Colonic mucosa (tissue), 4 donors: ENCODE data around the gene ANAPC2. TPM values are rescaled to one million over a fixed set of nuclear protein-coding genes. Genes with fewer than 3 reads are reported as not detected.

Experiments
- DNase-seq: peaks from one replicate; pipeline ENCODE4 v3.0.0-alpha.2; 2020
- H3K27ac ChIP-seq: fragments of 200-600 bp; one replicate; pipeline ENCODE4 v1.8.0; 2021
- H3K27me3 ChIP-seq: fragments of 200-600 bp; one replicate; pipeline ENCODE4 v1.8.0; 2021
- H3K36me3 ChIP-seq: fragments of 200-600 bp; one replicate; pipeline ENCODE4 v1.8.0; 2021
- H3K4me1 ChIP-seq: fragments of 200-600 bp; one replicate; pipeline ENCODE4 v1.8.0; 2021; ENCODE audit warnings: mild to moderate bottlenecking
- H3K4me3 ChIP-seq: fragments of 200-600 bp; one replicate; pipeline ENCODE4 v1.8.0; 2021
- H3K9ac ChIP-seq, 2 donors: one replicate each; pipeline ENCODE4 v1.7.0; 2013; ENCODE audit warnings: control low read depth in 2 of 2, low read depth in 2 of 2, low read length in 2 of 2
- H3K9me3 ChIP-seq: fragments of 200-600 bp; one replicate; pipeline ENCODE4 v1.8.0; 2021
- CTCF ChIP-seq: fragments of 200-600 bp; IDR thresholded peaks from one replicate; pipeline ENCODE4 v1.8.0; 2022; ENCODE audit warnings: antibody characterized with exemption, mild to moderate bottlenecking
- intact Hi-C: fragments of 100-400 bp; cut with DNase I; formaldehyde crosslinking; loops from one replicate; pipeline ENCODE4 v1.14.1; 2022
- total RNA-seq, 2 donors: library from RNA; stranded (reverse); fragmentation: NEBNext Ultra II Directional in 1 of 2; extraction: Animal tissue kit (Norgen Biotek cat#: 25700) in 1 of 2; gene quantifications; one replicate each; pipeline ENCODE4 v1.2.1, GENCODE V29; 2021
- donor health status: healthy.
- donor health status: DM: no; HTN: no; CAD: no.
- donor health status: DM: no; HTN: no; CAD: no.

Gene ANAPC2
- total RNA-seq, 2 donors from 2014 or later = 33.8 to 67.8 TPM

GRCh38 chr9:137160716-137161557, 27.4 kb downstream of the ANAPC2 start:
- Histone ChIP-seq H3K27ac (no peak overlapping the region), H3K4me1 (peaks cover 16% of the 10 kb centered on the region), H3K27me3 (peaks cover 82% of the 10 kb centered on the region), H3K36me3 (no peaks in the 10 kb centered on the region), H3K9ac (no peak overlapping the region), H3K9me3 (no peaks in the 10 kb centered on the region), H3K4me3 (no peak overlapping the region)
- intact Hi-C loops = no loop called here
- no peak for TF ChIP-seq CTCF
- no peak for DNase-seq

- intact Hi-C loops = no loop called here
- no peak overlapping the region for H3K9ac ChIP-seq
- no peaks in the 10 kb centered on the region for H3K9me3 ChIP-seq
- no peak overlapping the region for H3K27ac ChIP-seq
- H3K36me3 ChIP-seq = no peaks in the 10 kb centered on the region
- no peak for TF ChIP-seq CTCF
- peaks cover 84% of the 10 kb centered on the region for H3K27me3 ChIP-seq
- H3K4me3 ChIP-seq = no peak overlapping the region
- DNase-seq = no peak
- peaks cover 16% of the 10 kb centered on the region for H3K4me1 ChIP-seq
Observed at GRCh38 chr9:137160054-137160425, 28.3 kb downstream of the ANAPC2 start.

- TF ChIP-seq CTCF = no peak
- intact Hi-C loops = no loop called here
- H3K27me3 ChIP-seq = peaks cover 81% of the 10 kb centered on the region
- no peak overlapping the region for H3K4me3 ChIP-seq
- no peaks in the 10 kb centered on the region for H3K36me3 ChIP-seq
- no peak for DNase-seq
- no peak overlapping the region for H3K9ac ChIP-seq
- no peaks in the 10 kb centered on the region for H3K9me3 ChIP-seq
- H3K27ac ChIP-seq = no peak overlapping the region
- peaks cover 16% of the 10 kb centered on the region for H3K4me1 ChIP-seq
Observed at GRCh38 chr9:137159105-137160053, 29.0 kb downstream of the ANAPC2 start.

- H3K4me3 ChIP-seq = no peak overlapping the region
Observed at GRCh38 chr9:137158625-137159024, 29.7 kb downstream of the ANAPC2 start.

More at GRCh38 chr9:137158625-137159024, 29.7 kb downstream of the ANAPC2 start:
- no peak for TF ChIP-seq CTCF
- no peak overlapping the region for H3K9ac ChIP-seq
- no peak overlapping the region for H3K27ac ChIP-seq
- H3K4me1 ChIP-seq = peaks cover 16% of the 10 kb centered on the region
- no peak for DNase-seq
- intact Hi-C loops = no loop called here
- H3K9me3 ChIP-seq = no peaks in the 10 kb centered on the region
- no peaks in the 10 kb centered on the region for H3K36me3 ChIP-seq
- peaks cover 73% of the 10 kb centered on the region for H3K27me3 ChIP-seq
